ENCODE measurements around the gene UROC1. TPM values are rescaled to one million over a fixed set of nuclear protein-coding genes. Genes with fewer than 3 reads are reported as not detected.

Gene UROC1
- total and polyA plus RNA-seq, 12 donors = 0.01 TPM; not detected in 11

DNA sequence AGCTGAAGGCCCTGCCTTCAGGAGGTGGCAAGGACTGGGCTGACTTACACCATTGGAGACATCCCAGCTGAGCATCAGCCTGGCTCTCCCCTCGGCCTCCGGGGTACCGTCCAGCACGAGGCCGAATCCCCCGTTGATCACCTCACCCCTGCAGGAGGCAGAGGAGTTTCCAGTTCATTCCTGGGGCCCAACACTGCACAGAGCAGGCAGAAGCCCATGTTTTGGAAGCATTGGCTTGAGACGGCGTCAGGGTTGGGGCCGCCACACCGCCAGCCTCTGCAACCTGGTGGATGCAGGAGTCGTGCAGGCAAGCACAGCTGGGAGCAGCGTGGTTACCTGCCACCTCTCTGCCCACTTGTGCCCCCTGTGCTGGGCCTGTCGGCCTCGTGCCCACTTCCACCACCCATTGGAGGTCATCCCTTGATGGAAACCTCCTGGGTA, 34.2 kb downstream of the UROC1 start:
- Histone ChIP-seq H3K4me1 (peaks cover 0 to 23% (median 10%) of the 10 kb centered on the region in 9 donors), H3K4me3 (no peak overlapping the region), H3K27me3 (no peaks in the 10 kb centered on the region), H3K9me3 (no peaks in the 10 kb centered on the region), H3K27ac (no peak overlapping the region), H3K36me3 (no peaks in the 10 kb centered on the region)
- TF ChIP-seq, protein P1, sequence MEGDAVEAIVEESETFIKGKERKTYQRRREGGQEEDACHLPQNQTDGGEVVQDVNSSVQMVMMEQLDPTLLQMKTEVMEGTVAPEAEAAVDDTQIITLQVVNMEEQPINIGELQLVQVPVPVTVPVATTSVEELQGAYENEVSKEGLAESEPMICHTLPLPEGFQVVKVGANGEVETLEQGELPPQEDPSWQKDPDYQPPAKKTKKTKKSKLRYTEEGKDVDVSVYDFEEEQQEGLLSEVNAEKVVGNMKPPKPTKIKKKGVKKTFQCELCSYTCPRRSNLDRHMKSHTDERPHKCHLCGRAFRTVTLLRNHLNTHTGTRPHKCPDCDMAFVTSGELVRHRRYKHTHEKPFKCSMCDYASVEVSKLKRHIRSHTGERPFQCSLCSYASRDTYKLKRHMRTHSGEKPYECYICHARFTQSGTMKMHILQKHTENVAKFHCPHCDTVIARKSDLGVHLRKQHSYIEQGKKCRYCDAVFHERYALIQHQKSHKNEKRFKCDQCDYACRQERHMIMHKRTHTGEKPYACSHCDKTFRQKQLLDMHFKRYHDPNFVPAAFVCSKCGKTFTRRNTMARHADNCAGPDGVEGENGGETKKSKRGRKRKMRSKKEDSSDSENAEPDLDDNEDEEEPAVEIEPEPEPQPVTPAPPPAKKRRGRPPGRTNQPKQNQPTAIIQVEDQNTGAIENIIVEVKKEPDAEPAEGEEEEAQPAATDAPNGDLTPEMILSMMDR (IDR thresholded peaks at IDR 0.05) = no peak
- 86 to 90% methylated on average over 14 of the region's 14 CpGs for WGBS, 2 donors
- intact Hi-C loops (cut with DNase I) = no loop called here
- DNase-seq (no peak), ATAC-seq (no peak)

DNA sequence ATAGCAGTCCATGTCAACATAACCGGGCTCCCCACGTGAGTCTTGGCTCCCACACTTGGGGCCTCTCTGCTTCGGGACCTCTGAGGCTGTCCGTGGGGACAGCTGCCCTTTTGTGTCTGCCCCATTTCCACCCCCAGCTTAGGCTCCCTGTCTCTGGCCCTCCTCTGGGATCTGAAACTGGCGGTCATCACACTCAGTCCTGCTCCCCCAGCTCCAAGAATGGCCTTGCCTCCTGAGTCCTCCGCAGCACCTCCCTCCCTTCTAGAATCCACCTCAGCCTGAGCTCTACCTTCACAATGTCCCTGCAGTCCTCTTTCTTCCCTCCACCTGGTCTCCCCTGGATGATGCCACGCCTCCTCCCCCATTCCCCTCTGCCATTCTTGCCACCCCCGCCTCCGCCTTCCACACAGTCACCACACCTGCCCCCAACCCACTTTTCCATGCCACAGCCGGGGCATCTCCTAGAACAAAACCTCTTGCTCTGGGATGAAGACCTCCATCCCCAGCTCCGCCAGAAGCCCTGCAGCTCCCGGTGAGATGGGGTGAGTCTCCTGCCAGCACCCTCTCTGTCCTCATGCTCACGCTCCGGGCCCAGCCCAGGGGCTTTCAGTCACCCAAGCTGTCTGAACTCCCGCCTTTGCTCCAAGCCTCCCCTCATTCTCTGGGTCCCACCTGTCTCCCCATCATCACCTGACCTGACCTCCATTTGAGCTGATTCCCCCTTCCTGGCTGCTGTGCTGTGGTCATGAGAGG, 34.9 kb downstream of the UROC1 start:
- Histone ChIP-seq H3K9me3 (no peaks in the 10 kb centered on the region), H3K27me3 (no peaks in the 10 kb centered on the region), H3K4me1 (peaks cover 0 to 22% (median 10%) of the 10 kb centered on the region in 9 donors), H3K36me3 (no peaks in the 10 kb centered on the region), H3K27ac (no peak overlapping the region), H3K4me3 (no peak overlapping the region)
- 83 to 93% methylated on average over 15 of the region's 15 CpGs for WGBS, 2 donors
- DNase-seq (no peak), ATAC-seq (no peak)
- TF ChIP-seq, protein P1 (IDR thresholded peaks at IDR 0.05) = no peak
- intact Hi-C loops (cut with DNase I) = no loop called here

DNA sequence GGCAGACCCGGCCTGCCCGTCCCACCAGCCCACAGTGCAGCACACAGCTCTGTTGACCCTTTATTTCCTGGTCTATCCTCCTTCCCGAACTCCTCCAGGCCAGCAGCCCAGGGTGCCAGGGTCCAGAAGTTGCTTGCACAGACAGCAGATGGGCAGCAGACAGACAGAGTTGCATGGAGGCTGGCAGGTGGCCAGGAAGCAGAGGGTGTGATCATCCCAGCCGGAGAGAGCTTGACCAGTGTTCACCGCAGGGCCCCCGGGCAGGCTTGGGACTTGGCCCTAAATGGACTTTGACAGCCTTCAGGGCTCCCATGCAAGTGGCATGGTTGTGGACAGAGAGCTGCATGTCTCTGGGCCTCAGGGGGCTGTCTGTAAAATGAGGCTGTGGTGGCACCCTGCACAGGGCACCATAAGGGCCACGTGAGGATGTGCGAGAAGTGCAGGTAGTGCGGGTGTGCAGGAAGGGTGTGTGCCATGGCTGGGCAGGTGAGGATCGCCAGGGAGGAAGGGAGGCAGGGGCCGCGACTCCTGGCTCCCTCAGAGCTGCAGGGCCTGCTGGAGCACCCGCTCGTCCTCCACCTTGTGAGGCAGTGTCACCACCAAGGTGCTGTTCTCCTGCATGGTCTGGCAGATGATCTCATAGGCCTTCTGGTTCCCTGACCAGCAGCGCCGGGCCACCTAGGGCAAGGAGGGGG, 35.6 kb downstream of the UROC1 start:
- DNase-seq (peak in 1 of 2 donors; percentile 38), ATAC-seq (peak in 4 of 8 donors; percentile 3 to 47 (median 35))
- intact Hi-C loops (cut with DNase I) = no loop called here
- Histone ChIP-seq H3K9me3 (no peaks in the 10 kb centered on the region), H3K36me3 (no peaks in the 10 kb centered on the region), H3K4me1 (peaks cover 0 to 14% (median 3%) of the 10 kb centered on the region in 9 donors), H3K27me3 (no peaks in the 10 kb centered on the region), H3K27ac (no peak overlapping the region), H3K4me3 (no peak overlapping the region)
- TF ChIP-seq, protein P1 (IDR thresholded peaks at IDR 0.05) = no peak
- WGBS, 2 donors = 78 to 85% methylated on average over 16 of the region's 16 CpGs

DNA sequence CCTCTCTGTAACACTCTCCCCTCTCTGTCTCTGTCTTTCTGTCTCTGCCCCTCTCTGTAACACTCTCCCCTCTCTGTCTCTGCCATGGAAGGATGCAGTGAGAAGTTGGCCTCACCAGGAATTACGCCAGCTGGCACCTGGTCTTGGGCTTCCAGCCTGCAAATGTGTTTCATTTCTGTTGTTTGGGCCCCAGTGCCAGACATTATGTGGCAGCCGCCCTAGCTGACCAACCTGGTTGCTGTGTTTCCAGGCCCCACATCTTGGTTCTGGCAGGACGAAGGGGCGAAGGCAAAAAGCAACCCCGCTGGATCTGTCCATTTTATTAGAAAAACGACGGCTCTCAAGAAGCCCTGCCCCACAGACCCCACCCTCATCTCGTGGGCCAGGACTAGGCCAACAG, 36.7 kb downstream of the UROC1 start:
- no peak for DNase-seq
- Histone ChIP-seq H3K9me3 (no peaks in the 10 kb centered on the region), H3K4me1 (peaks cover 0 to 16% (median 6%) of the 10 kb centered on the region in 9 donors), H3K27me3 (no peaks in the 10 kb centered on the region), H3K4me3 (no peak overlapping the region), H3K36me3 (no peaks in the 10 kb centered on the region), H3K27ac (no peak overlapping the region)
- TF ChIP-seq, protein P1 (IDR thresholded peaks at IDR 0.05) = no peak
- peak in 1 of 8 donors; percentile 15 for ATAC-seq
- intact Hi-C loops (cut with DNase I) = no loop called here
- WGBS, 2 donors = 80 to 82% methylated on average over 8 of the region's 8 CpGs
